H54 (cell line): ENCODE measurements around the gene RALGPS1.

ENCODE experiments used
- DNase-seq: peaks from one replicate; pipeline ENCODE4 v3.0.0; 2011; ENCODE audit warnings: low spot score, mixed read lengths; ENCODE audit not compliant: insufficient read length
- FAIRE-seq: peaks from 3 replicates; lab custom pipeline; 2011; peaks lifted over from hg19 to GRCh38; lab: Jason Lieb, UNC
- POLR2A ChIP-seq: IDR thresholded peaks from 2 replicates; pipeline ENCODE4 v1.6.1; 2011; ENCODE audit warnings: low read depth, mild to moderate bottlenecking, low read length

RALGPS1 gene

GRCh38 chr9:127020802-127021078 lies 106.2 kb downstream of the RALGPS1 start:
- TF ChIP-seq POLR2A = no peak
- FAIRE-seq (no peak), DNase-seq (no peak)

- no peak for DNase-seq
- TF ChIP-seq POLR2A = no peak
- FAIRE-seq = no peak
Observed at GRCh38 chr9:127021664-127022363, 107.2 kb downstream of the RALGPS1 start.

- TF ChIP-seq POLR2A = no peak
- FAIRE-seq (no peak), DNase-seq (no peak)
Observed at GRCh38 chr9:127022913-127023660, 108.5 kb downstream of the RALGPS1 start.

- no peak for TF ChIP-seq POLR2A
- DNase-seq = no peak
- FAIRE-seq = no peak
Observed at GRCh38 chr9:127025042-127025441, 110.5 kb downstream of the RALGPS1 start.

- FAIRE-seq (no peak), DNase-seq (no peak)
- TF ChIP-seq POLR2A = no peak
Observed at GRCh38 chr9:127027694-127028093, 113.1 kb downstream of the RALGPS1 start.

- no peak for FAIRE-seq
- no peak for TF ChIP-seq POLR2A
- no peak for DNase-seq
Observed at GRCh38 chr9:127029548-127029947, 115.0 kb downstream of the RALGPS1 start.

- no peak for TF ChIP-seq POLR2A
- DNase-seq = no peak
- no peak for FAIRE-seq
Observed at GRCh38 chr9:127030814-127031740, 116.5 kb downstream of the RALGPS1 start.

GRCh38 chr9:127032256-127032655 lies 117.7 kb downstream of the RALGPS1 start:
- FAIRE-seq = no peak
- no peak for TF ChIP-seq POLR2A

GRCh38 chr9:127033061-127033460 lies 118.5 kb downstream of the RALGPS1 start:
- FAIRE-seq (no peak), DNase-seq (no peak)
- TF ChIP-seq POLR2A = no peak

More at GRCh38 chr9:127032256-127032655, 117.7 kb downstream of the RALGPS1 start:
- no peak for DNase-seq

- no peak for TF ChIP-seq POLR2A
- FAIRE-seq = no peak
- DNase-seq = no peak
Observed at GRCh38 chr9:127033789-127034188, 119.2 kb downstream of the RALGPS1 start.

GRCh38 chr9:127034691-127035090 lies 120.1 kb downstream of the RALGPS1 start:
- no peak for TF ChIP-seq POLR2A
- no peak for DNase-seq
- no peak for FAIRE-seq

GRCh38 chr9:127035423-127035822 lies 120.8 kb downstream of the RALGPS1 start:
- TF ChIP-seq POLR2A = no peak
- FAIRE-seq (no peak), DNase-seq (no peak)

GRCh38 chr9:127035948-127036347 lies 121.4 kb downstream of the RALGPS1 start:
- no peak for TF ChIP-seq POLR2A
- DNase-seq (no peak), FAIRE-seq (no peak)

- TF ChIP-seq POLR2A = no peak
- DNase-seq (no peak), FAIRE-seq (no peak)
Observed at GRCh38 chr9:127036437-127036836, 121.9 kb downstream of the RALGPS1 start.
